Caco-2 (cell line): ENCODE measurements around the gene PAK3. TPM values are rescaled to one million over a fixed set of nuclear protein-coding genes. Genes with fewer than 3 reads are reported as not detected.

Source experiments
- BruUV-seq: library from RNA; stranded (reverse); fragments of 400-500 nt; replicated peaks from 2 replicates; lab custom pipeline; 2021; lab: Mats Ljungman, UMichigan
- CTCF ChIA-PET: fragments of 300-600 bp; sonication (Branson Sonifier 250); formaldehyde crosslinking; loops from one replicate; lab custom pipeline; 2022; ENCODE audit warnings: antibody characterized with exemption; lab: Charles Lee
- POLR2A ChIA-PET: fragments of 300-600 bp; sonication (Branson Sonifier 250); formaldehyde crosslinking; loops from one replicate; lab custom pipeline; 2022; ENCODE audit warnings: antibody characterized with exemption; lab: Charles Lee
- DNase-seq, 2 experiments: peaks; one replicate each; pipeline versions ENCODE4 v3.0.0 to v3.0.0-alpha.2; 2020 to 2022
- H3K27me3 ChIP-seq: replicated peaks from 2 replicates; pipeline ENCODE4 v1.6.0; 2011; ENCODE audit warnings: low read length; ENCODE audit not compliant: control insufficient read depth, insufficient read depth
- H3K36me3 ChIP-seq: 2 replicates; pipeline ENCODE4 v1.5.1; 2011; ENCODE audit warnings: low read length; ENCODE audit not compliant: control insufficient read depth, insufficient read depth
- H3K4me1 ChIP-seq: fragments of 250-450 bp; sonication (Bioruptor Pico); 2 replicates; pipeline ENCODE4 v1.5.1; 2020; ENCODE audit warnings: mild to moderate bottlenecking
- H3K4me3 ChIP-seq: 2 replicates; pipeline ENCODE4 v1.5.1; 2011; ENCODE audit warnings: low read depth, mild to moderate bottlenecking, control low read depth, low read length
- H3K9me3 ChIP-seq: fragments of 250-450 bp; sonication (Bioruptor Pico); 2 replicates; pipeline ENCODE4 v1.5.1; 2020; ENCODE audit warnings: mild to moderate bottlenecking, moderate library complexity
- H3K27ac Mint-ChIP-seq: one replicate; pipeline ENCODE4 v1.8.0; 2022; ENCODE audit warnings: mixed read lengths; ENCODE audit not compliant: unreplicated experiment
- H3K27me3 Mint-ChIP-seq: one replicate; pipeline ENCODE4 v1.8.0; 2022; ENCODE audit warnings: mixed read lengths; ENCODE audit not compliant: insufficient read depth, unreplicated experiment
- H3K36me3 Mint-ChIP-seq: one replicate; pipeline ENCODE4 v1.8.0; 2022; ENCODE audit warnings: mild to moderate bottlenecking, mixed read lengths; ENCODE audit not compliant: insufficient read depth, unreplicated experiment
- H3K4me1 Mint-ChIP-seq: one replicate; pipeline ENCODE4 v1.8.0; 2022; ENCODE audit warnings: low read depth, mixed read lengths; ENCODE audit not compliant: unreplicated experiment
- H3K4me3 Mint-ChIP-seq: one replicate; pipeline ENCODE4 v1.8.0; 2022; ENCODE audit warnings: mild to moderate bottlenecking, moderate library complexity, mixed read lengths; ENCODE audit not compliant: unreplicated experiment
- H3K9me3 Mint-ChIP-seq: one replicate; pipeline ENCODE4 v1.8.0; 2022; ENCODE audit warnings: mixed read lengths; ENCODE audit not compliant: unreplicated experiment
- intact Hi-C: fragments of 100-400 bp; cut with micrococcal nuclease; formaldehyde crosslinking; loops from one replicate; pipeline ENCODE4 v1.10.0; 2022; ENCODE audit not compliant: unreplicated experiment
- total RNA-seq: library from RNA; stranded (reverse); gene quantifications from 2 replicates; pipeline ENCODE4 v1.2.3, GENCODE V29; 2022
- TF ChIP-seq, protein P1 (sequence below), 2 experiments: fragments of 200-600 bp in 1 of 2; IDR thresholded peaks; 1 replicate in 1 of 2; 2 replicates in 1 of 2; pipeline versions ENCODE4 v1.5.1 to v1.8.0; 2011 to 2022; ENCODE audit warnings: antibody characterized with exemption in 1 of 2, control low read depth in 1 of 2, inconsistent platforms in 1 of 2, low read depth in 1 of 2, low read length in 1 of 2, mild to moderate bottlenecking in 1 of 2, moderate library complexity in 1 of 2; ENCODE audit not compliant: insufficient read depth in 1 of 2, severe bottlenecking in 1 of 2, unreplicated experiment in 1 of 2

The PAK3 gene
- total RNA-seq, 1 experiment from 2014 or later, result not detected

- no peaks in the 10 kb centered on the region for H3K9me3 ChIP-seq
- no TSS peak for BruUV-seq
- TF ChIP-seq, protein P1, sequence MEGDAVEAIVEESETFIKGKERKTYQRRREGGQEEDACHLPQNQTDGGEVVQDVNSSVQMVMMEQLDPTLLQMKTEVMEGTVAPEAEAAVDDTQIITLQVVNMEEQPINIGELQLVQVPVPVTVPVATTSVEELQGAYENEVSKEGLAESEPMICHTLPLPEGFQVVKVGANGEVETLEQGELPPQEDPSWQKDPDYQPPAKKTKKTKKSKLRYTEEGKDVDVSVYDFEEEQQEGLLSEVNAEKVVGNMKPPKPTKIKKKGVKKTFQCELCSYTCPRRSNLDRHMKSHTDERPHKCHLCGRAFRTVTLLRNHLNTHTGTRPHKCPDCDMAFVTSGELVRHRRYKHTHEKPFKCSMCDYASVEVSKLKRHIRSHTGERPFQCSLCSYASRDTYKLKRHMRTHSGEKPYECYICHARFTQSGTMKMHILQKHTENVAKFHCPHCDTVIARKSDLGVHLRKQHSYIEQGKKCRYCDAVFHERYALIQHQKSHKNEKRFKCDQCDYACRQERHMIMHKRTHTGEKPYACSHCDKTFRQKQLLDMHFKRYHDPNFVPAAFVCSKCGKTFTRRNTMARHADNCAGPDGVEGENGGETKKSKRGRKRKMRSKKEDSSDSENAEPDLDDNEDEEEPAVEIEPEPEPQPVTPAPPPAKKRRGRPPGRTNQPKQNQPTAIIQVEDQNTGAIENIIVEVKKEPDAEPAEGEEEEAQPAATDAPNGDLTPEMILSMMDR (IDR thresholded peaks at IDR 0.05; ENCODE audit: insufficient read depth in 1 of 2, low read depth in 1 of 2, low read length in 1 of 2, severe bottlenecking in 1 of 2, unreplicated experiment in 1 of 2), result no peak
- no peak for DNase-seq
- CTCF ChIA-PET, result no interaction called here
- H3K27me3 ChIP-seq, result no peaks in the 10 kb centered on the region
- H3K4me1 ChIP-seq, result no peaks in the 10 kb centered on the region
- no peaks in the 10 kb centered on the region for H3K27me3 Mint-ChIP-seq
- H3K4me3 Mint-ChIP-seq, result no peak overlapping the region
- no peak overlapping the region for H3K4me3 ChIP-seq
- no peaks in the 10 kb centered on the region for H3K9me3 Mint-ChIP-seq
- POLR2A ChIA-PET, result no interaction called here
- H3K27ac Mint-ChIP-seq, result no peak overlapping the region
- H3K36me3 Mint-ChIP-seq, result no peaks in the 10 kb centered on the region
- intact Hi-C loops, result no loop called here
- no peaks in the 10 kb centered on the region for H3K36me3 ChIP-seq
- no peaks in the 10 kb centered on the region for H3K4me1 Mint-ChIP-seq
Measured at GRCh38 chrX:111180750-111181240, 84.8 kb downstream of the PAK3 start.

DNA sequence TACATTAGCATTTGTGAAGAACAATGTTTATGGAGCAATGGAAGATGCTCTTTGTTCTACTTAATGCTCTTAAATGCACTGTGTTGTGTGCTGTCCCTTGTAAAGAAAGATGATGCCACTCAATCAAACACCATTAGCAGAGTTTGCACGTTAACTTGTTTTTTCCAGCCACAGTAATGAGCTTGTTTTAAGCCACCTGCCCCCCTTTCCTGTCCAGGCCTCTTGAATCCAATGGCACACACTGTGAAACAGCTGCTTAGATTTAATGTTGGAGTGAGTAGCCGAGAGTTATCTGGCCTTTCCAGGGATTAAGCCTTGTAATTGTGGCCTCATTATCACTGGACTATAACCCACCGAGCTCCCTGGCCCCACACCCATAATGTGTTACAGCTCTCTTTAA, 86.0 kb downstream of the PAK3 start:
- ChIA-PET POLR2A (no interaction called here), CTCF (no interaction called here)
- no TSS peak for BruUV-seq

DNA sequence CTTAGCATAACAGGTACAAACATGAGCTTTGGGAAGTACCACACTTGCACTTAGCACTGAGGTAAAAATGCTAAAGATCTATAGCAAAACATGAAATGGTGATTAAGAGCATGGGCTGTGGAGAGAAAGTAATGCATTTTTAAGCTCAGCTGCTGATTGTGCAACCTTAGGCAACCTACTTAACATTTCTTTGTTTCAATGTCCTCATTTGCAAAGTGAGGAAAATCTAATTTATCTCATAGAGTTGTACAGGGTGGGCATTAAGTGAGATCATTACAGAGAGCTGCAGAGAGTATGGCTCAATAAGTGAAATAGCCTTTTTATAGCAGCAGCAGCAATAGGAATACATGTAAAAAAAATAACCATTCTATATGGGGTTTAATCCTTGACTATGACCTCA, 87.0 kb downstream of the PAK3 start:
- no peaks in the 10 kb centered on the region for H3K36me3 ChIP-seq
- no peaks in the 10 kb centered on the region for H3K9me3 ChIP-seq
- Mint-ChIP-seq H3K4me1 (no peaks in the 10 kb centered on the region), H3K27me3 (peaks cover 4% of the 10 kb centered on the region), H3K36me3 (no peaks in the 10 kb centered on the region), H3K9me3 (no peaks in the 10 kb centered on the region), H3K27ac (no peak overlapping the region), H3K4me3 (no peak overlapping the region)
- DNase-seq, result no peak
- H3K4me3 ChIP-seq, result no peak overlapping the region
- H3K27me3 ChIP-seq, result no peaks in the 10 kb centered on the region
- ChIA-PET POLR2A (no interaction called here), CTCF (no interaction called here)
- BruUV-seq, result no TSS peak
- intact Hi-C loops, result no loop called here
- TF ChIP-seq, protein P1 (IDR thresholded peaks at IDR 0.05; ENCODE audit: insufficient read depth in 1 of 2, low read depth in 1 of 2, low read length in 1 of 2, severe bottlenecking in 1 of 2, unreplicated experiment in 1 of 2), result no peak
- no peaks in the 10 kb centered on the region for H3K4me1 ChIP-seq

More for the DNA sequence above, 86.0 kb downstream of the PAK3 start:
- H3K4me1 Mint-ChIP-seq, result no peaks in the 10 kb centered on the region
- H3K27ac Mint-ChIP-seq, result no peak overlapping the region
- no peaks in the 10 kb centered on the region for H3K27me3 Mint-ChIP-seq
- no peaks in the 10 kb centered on the region for H3K9me3 Mint-ChIP-seq
- no peaks in the 10 kb centered on the region for H3K36me3 ChIP-seq
- no peaks in the 10 kb centered on the region for H3K36me3 Mint-ChIP-seq
- DNase-seq, result no peak
- H3K27me3 ChIP-seq, result no peaks in the 10 kb centered on the region
- H3K4me3 Mint-ChIP-seq, result no peak overlapping the region
- no peaks in the 10 kb centered on the region for H3K9me3 ChIP-seq
- TF ChIP-seq, protein P1 (IDR thresholded peaks at IDR 0.05; ENCODE audit: insufficient read depth in 1 of 2, low read depth in 1 of 2, low read length in 1 of 2, severe bottlenecking in 1 of 2, unreplicated experiment in 1 of 2), result no peak
- intact Hi-C loops, result no loop called here
- H3K4me3 ChIP-seq, result no peak overlapping the region
- no peaks in the 10 kb centered on the region for H3K4me1 ChIP-seq
